A549 (cell line): Measurements from ENCODE around the gene OXNAD1.

ENCODE experiments used
- EHF ChIP-seq: fragments of 250-450 bp; sonication (Bioruptor Pico); IDR thresholded peaks from 2 replicates; pipeline ENCODE4 v1.5.0; 2020; ENCODE audit warnings: mild to moderate bottlenecking
- KDM1A ChIP-seq: fragments of 200-600 bp; sonication (generic); IDR thresholded peaks from 2 replicates; pipeline ENCODE4 v1.6.1; 2016; ENCODE audit warnings: low read depth, mild to moderate bottlenecking
- POLR2A ChIP-seq: IDR thresholded peaks from 2 replicates; pipeline ENCODE4 v1.6.1; 2012; ENCODE audit warnings: mild to moderate bottlenecking, low read length

GRCh38 chr3:16249336-16249735 lies 15.7 kb upstream of the OXNAD1 start:
- TF ChIP-seq EHF (CRISPR knock-in tag) (no peak), POLR2A (no peak), KDM1A (no peak)
